Trophoblast cell (in vitro differentiated cells and primary cell): ENCODE results near the gene SHQ1.
"Not testable (repeated sequence)": the region's sequence is repeated elsewhere in the genome, so short reads cannot be mapped to it uniquely, and the experiment has no call there.

Experiments used
- DNase-seq, 2 donors: peaks; one replicate each; pipeline ENCODE4 v3.0.0-alpha.2; 2016
- H2AFZ ChIP-seq: 2 replicates; pipeline ENCODE4 v1.6.1; 2013; ENCODE audit warnings: low read length, moderate library complexity, mild to moderate bottlenecking; ENCODE audit not compliant: insufficient read depth, poor library complexity
- H2AK5ac ChIP-seq: 2 replicates; pipeline ENCODE4 v1.6.1; 2013; ENCODE audit warnings: mild to moderate bottlenecking, low read length
- H2BK120ac ChIP-seq: 2 replicates; pipeline ENCODE4 v1.6.1; 2013; ENCODE audit warnings: low read length, mild to moderate bottlenecking, moderate library complexity; ENCODE audit not compliant: insufficient read depth, poor library complexity
- H2BK12ac ChIP-seq: 2 replicates; pipeline ENCODE4 v1.6.1; 2013; ENCODE audit warnings: mild to moderate bottlenecking, low read length, moderate library complexity
- H2BK5ac ChIP-seq: 2 replicates; pipeline ENCODE4 v1.6.1; 2013; ENCODE audit warnings: low read length, low read depth, moderate library complexity, mild to moderate bottlenecking; ENCODE audit not compliant: poor library complexity
- H3K14ac ChIP-seq: 2 replicates; pipeline ENCODE4 v1.6.1; 2013; ENCODE audit warnings: mild to moderate bottlenecking, low read length
- H3K18ac ChIP-seq: 2 replicates; pipeline ENCODE4 v1.6.1; 2013; ENCODE audit warnings: mild to moderate bottlenecking, low read length
- H3K23ac ChIP-seq: 2 replicates; pipeline ENCODE4 v1.6.1; 2013; ENCODE audit warnings: low read length
- H3K27ac ChIP-seq: 2 replicates; pipeline ENCODE4 v1.5.1; 2013; ENCODE audit warnings: low read depth, mild to moderate bottlenecking, inconsistent platforms, low read length, moderate library complexity
- H3K27me3 ChIP-seq: 2 replicates; pipeline ENCODE4 v1.6.1; 2013; ENCODE audit warnings: inconsistent platforms, mild to moderate bottlenecking, low read length, moderate library complexity; ENCODE audit not compliant: insufficient read depth
- H3K36me3 ChIP-seq, 2 experiments: 1 replicate in 1 of 2; 2 replicates in 1 of 2; pipeline ENCODE4 v1.6.1; 2013; ENCODE audit warnings: low read length in 2 of 2, mild to moderate bottlenecking in 2 of 2, moderate library complexity in 1 of 2; ENCODE audit not compliant: insufficient read depth in 2 of 2, control insufficient read depth in 1 of 2
- H3K4ac ChIP-seq: 2 replicates; pipeline ENCODE4 v1.6.1; 2013; ENCODE audit warnings: low read depth, mild to moderate bottlenecking, low read length, moderate library complexity
- H3K4me1 ChIP-seq, 2 experiments: 1 replicate in 1 of 2; 2 replicates in 1 of 2; pipeline ENCODE4 v1.6.1; 2013; ENCODE audit warnings: low read length in 2 of 2, mild to moderate bottlenecking in 2 of 2, moderate library complexity in 1 of 2; ENCODE audit not compliant: insufficient read depth in 2 of 2, control insufficient read depth in 1 of 2
- H3K4me2 ChIP-seq: 2 replicates; pipeline ENCODE4 v1.6.1; 2013; ENCODE audit warnings: inconsistent platforms, mild to moderate bottlenecking, low read length, moderate library complexity
- H3K4me3 ChIP-seq: 2 replicates; pipeline ENCODE4 v1.5.1; 2013; ENCODE audit warnings: mild to moderate bottlenecking, low read depth, low read length, inconsistent platforms
- H3K79me1 ChIP-seq: one replicate; pipeline ENCODE4 v1.6.1; 2013; ENCODE audit warnings: low read length
- H3K79me2 ChIP-seq: 2 replicates; pipeline ENCODE4 v1.6.1; 2013; ENCODE audit warnings: low read length, mild to moderate bottlenecking; ENCODE audit not compliant: control insufficient read depth, insufficient read depth, poor library complexity
- H3K9ac ChIP-seq: 2 replicates; pipeline ENCODE4 v1.6.1; 2013; ENCODE audit warnings: mild to moderate bottlenecking, low read length
- H3K9me3 ChIP-seq: 2 replicates; pipeline ENCODE4 v1.6.1; 2013; ENCODE audit warnings: low read depth, mild to moderate bottlenecking, control low read depth, inconsistent platforms, low read length; ENCODE audit not compliant: insufficient read depth
- H4K12ac ChIP-seq: 2 replicates; pipeline ENCODE4 v1.6.1; 2013; ENCODE audit warnings: low read depth, mild to moderate bottlenecking, low read length, moderate library complexity
- H4K8ac ChIP-seq: 2 replicates; pipeline ENCODE4 v1.6.1; 2013; ENCODE audit warnings: low read depth, mild to moderate bottlenecking, low read length, moderate library complexity
- H4K91ac ChIP-seq: one replicate; pipeline ENCODE4 v1.6.1; 2013; ENCODE audit warnings: low read depth, mild to moderate bottlenecking, low read length, moderate library complexity
- WGBS: extraction: QIAGEN DNeasy Blood & Tissue Kit; methylation state at CpG from one replicate; pipeline ENCODE4 v1.1.7; 2013; ENCODE audit warnings: missing lambda C conversion rate; ENCODE audit not compliant: insufficient read length, insufficient coverage; ENCODE audit errors: extremely low coverage; 5-methylcytosine and 5-hydroxymethylcytosine counted together

Gene SHQ1

GRCh38 chr3:72733676-72734075 lies 114.6 kb downstream of the SHQ1 start:
- Histone ChIP-seq H3K9me3 (peaks cover 7% of the 10 kb centered on the region), H4K12ac (no peak overlapping the region), H3K79me1 (no peaks in the 10 kb centered on the region), H3K79me2 (no peaks in the 10 kb centered on the region), H4K91ac (no peak overlapping the region), H2BK5ac (no peak overlapping the region), H3K27ac (no peak overlapping the region), H4K8ac (no peak overlapping the region), H3K4ac (no peak overlapping the region), H3K4me2 (no peak overlapping the region), H3K4me1 (peaks cover 2 to 4% of the 10 kb centered on the region in 2 experiments), H3K4me3 (no peak overlapping the region), H2AFZ (no peak overlapping the region), H3K36me3 (no peaks in the 10 kb centered on the region), H2BK12ac (no peak overlapping the region), H2BK120ac (no peak overlapping the region), H3K9ac (no peak overlapping the region), H3K14ac (no peak overlapping the region), H3K18ac (no peak overlapping the region), H3K27me3 (no peaks in the 10 kb centered on the region), H3K23ac (no peak overlapping the region), H2AK5ac (no peak overlapping the region)
- no CpG with 5 or more reads among the region's 3 CpGs for WGBS
- DNase-seq = no peak

DNA sequence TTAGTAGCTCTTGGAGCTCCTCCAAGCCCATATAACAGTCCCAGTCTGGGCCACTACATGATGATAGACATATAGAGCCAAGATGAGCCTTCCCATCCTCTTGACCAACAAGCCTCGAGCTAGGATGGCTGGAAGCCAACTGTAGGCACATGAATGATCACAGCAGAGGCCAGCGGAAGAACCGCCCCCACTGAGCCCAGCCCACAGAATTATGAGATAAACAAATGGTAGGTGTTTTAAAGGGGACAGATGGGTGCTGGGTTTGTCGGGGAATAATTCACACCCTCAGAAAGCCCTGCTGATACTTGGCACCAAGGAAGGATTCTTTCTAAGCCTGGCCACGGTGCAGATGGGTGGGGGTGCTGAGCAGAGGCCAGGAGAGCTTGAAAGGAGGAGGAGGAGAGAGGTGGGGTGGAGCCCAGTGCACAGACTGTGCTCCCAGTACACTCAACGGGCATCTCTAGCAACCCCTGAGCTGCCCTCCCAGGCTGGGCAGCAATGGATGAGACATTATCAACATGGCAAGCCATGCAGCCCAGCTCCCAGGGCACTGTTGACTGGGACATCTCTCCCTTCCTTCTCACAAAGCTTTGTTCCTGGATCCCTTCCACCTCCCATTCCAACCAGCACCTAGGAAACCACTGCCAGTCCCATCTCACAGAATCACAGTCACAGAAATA lies 115.4 kb downstream of the SHQ1 start:
- not testable (repeated sequence) for H4K91ac ChIP-seq, H3K79me2 ChIP-seq, H3K18ac ChIP-seq, H4K8ac ChIP-seq, H3K79me1 ChIP-seq, H3K23ac ChIP-seq, H2BK5ac ChIP-seq, H2AFZ ChIP-seq, DNase-seq, H3K9me3 ChIP-seq, H3K4me3 ChIP-seq, H2BK12ac ChIP-seq, H3K4me1 ChIP-seq, H3K27me3 ChIP-seq, H2AK5ac ChIP-seq, H4K12ac ChIP-seq, H3K27ac ChIP-seq, H3K36me3 ChIP-seq, H3K4ac ChIP-seq, H3K14ac ChIP-seq, H2BK120ac ChIP-seq, H3K9ac ChIP-seq, H3K4me2 ChIP-seq
- WGBS = no CpG with 5 or more reads among the region's 6 CpGs

DNA sequence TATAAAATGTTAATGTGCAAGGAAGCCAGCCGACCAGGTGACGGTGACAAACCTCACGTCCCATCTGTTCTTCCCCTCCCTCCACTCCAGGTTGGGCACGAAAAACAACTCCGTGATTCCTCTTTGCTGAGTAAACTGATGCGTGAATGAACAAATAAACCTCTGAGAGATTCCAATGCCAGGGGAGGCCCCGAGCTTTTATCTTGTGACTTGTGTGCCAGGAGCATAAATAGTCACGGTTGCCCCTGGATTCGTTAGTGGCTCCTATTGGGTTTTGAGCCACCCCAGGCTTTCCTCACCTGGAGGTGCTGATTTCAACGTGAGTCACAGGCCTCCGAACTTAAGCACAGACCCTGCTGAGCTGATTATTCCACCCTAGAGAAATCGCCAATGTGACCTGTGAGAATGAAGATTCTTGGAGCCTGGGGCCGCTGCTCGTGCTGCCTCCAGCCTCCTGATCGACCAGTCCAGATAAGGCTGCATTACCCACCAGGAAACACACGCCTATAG lies 119.2 kb downstream of the SHQ1 start:
- no peak overlapping the region for H3K4me3 ChIP-seq
- peaks cover 7 to 8% of the 10 kb centered on the region in 2 experiments for H3K4me1 ChIP-seq
- H3K79me1 ChIP-seq = no peaks in the 10 kb centered on the region
- H4K12ac ChIP-seq = no peak overlapping the region
- H2BK5ac ChIP-seq = no peak overlapping the region
- H3K23ac ChIP-seq = no peak overlapping the region
- H3K9me3 ChIP-seq = peaks cover 4% of the 10 kb centered on the region
- no peak overlapping the region for H2AK5ac ChIP-seq
- no peak overlapping the region for H4K8ac ChIP-seq
- WGBS = no CpG with 5 or more reads among the region's 16 CpGs
- no peak overlapping the region for H4K91ac ChIP-seq
- H3K36me3 ChIP-seq = no peaks in the 10 kb centered on the region
- no peaks in the 10 kb centered on the region for H3K79me2 ChIP-seq
- H2BK12ac ChIP-seq = no peak overlapping the region
- DNase-seq = peak; percentile 81 to 86
- no peak overlapping the region for H2BK120ac ChIP-seq
- H2AFZ ChIP-seq = no peak overlapping the region
- no peak overlapping the region for H3K4me2 ChIP-seq
- no peaks in the 10 kb centered on the region for H3K27me3 ChIP-seq
- no peak overlapping the region for H3K27ac ChIP-seq
- no peak overlapping the region for H3K4ac ChIP-seq
- no peak overlapping the region for H3K18ac ChIP-seq
- no peak overlapping the region for H3K9ac ChIP-seq
- no peak overlapping the region for H3K14ac ChIP-seq

DNA sequence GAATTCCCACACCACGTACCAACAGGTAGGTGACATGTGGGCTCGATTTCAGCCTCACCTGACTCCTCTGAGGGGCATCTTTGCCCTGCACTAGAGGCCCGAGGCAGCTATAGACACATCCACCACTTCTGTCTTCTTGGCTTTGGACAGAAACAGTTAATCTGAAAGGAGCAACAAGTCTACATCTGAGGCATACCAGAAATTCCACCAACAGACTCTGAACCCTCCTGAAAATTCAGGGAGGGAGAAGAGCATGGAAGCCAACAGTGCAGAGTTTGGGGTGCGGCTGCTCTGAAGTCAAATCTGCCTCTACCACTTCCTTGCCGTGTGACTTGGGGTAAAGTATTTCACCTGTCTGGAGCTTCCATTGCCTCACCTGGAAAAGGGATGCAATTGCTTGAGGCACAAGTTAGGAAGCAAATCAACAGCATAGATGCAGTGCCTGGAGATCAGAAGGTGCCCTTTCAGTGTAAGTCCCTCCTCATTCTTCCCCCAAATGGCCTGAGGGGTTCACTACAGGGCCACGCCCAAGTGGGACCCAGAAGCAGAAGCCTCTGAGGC lies 119.8 kb downstream of the SHQ1 start:
- Histone ChIP-seq H3K23ac (no peak overlapping the region), H3K9me3 (peaks cover 4% of the 10 kb centered on the region), H3K9ac (no peak overlapping the region), H2AK5ac (no peak overlapping the region), H4K8ac (no peak overlapping the region), H3K4me2 (no peak overlapping the region), H3K4ac (no peak overlapping the region), H2BK12ac (no peak overlapping the region), H3K14ac (no peak overlapping the region), H2AFZ (no peak overlapping the region), H3K27me3 (no peaks in the 10 kb centered on the region), H4K91ac (no peak overlapping the region), H3K27ac (no peak overlapping the region), H3K79me1 (no peaks in the 10 kb centered on the region), H2BK120ac (no peak overlapping the region), H3K4me1 (peaks cover 7 to 8% of the 10 kb centered on the region in 2 experiments), H3K18ac (no peak overlapping the region), H2BK5ac (no peak overlapping the region), H3K4me3 (no peak overlapping the region), H4K12ac (no peak overlapping the region), H3K79me2 (no peaks in the 10 kb centered on the region), H3K36me3 (no peaks in the 10 kb centered on the region)
- no CpG with 5 or more reads among the region's 6 CpGs for WGBS
- no peak for DNase-seq
